ENCODE data around the gene ACTMAP.
"Not testable (repeated sequence)": the region's sequence is repeated elsewhere in the genome, so short reads cannot be mapped to it uniquely, and the experiment has no call there.

ACTMAP gene

GRCh38 chr19:40780582-40780981 is 30.3 kb upstream of the ACTMAP start:
- Mint-ChIP-seq H3K4me1 (peaks cover 56% of the 10 kb centered on the region), H3K27ac (peak overlapping the region; percentile 92), H3K4me3 (no peak overlapping the region), H3K27me3 (no peaks in the 10 kb centered on the region), H3K9me3 (no peaks in the 10 kb centered on the region), H3K36me3 (peaks cover 37% of the 10 kb centered on the region)
- ATAC-seq, result no peak

GRCh38 chr19:40778706-40779284 is 28.5 kb upstream of the ACTMAP start:
- ATAC-seq, result no peak
- peak overlapping the region; percentile 92 for H3K27ac Mint-ChIP-seq
- H3K9me3 Mint-ChIP-seq, result no peaks in the 10 kb centered on the region
- H3K36me3 Mint-ChIP-seq, result peaks cover 35% of the 10 kb centered on the region
- peak overlapping the region; percentile 86 for H3K4me3 Mint-ChIP-seq
- H3K27me3 Mint-ChIP-seq, result no peaks in the 10 kb centered on the region
- H3K4me1 Mint-ChIP-seq, result peaks cover 67% of the 10 kb centered on the region

GRCh38 chr19:40777937-40778705 is 27.8 kb upstream of the ACTMAP start, which contains the start of gene RAB4B:
Gene RAB4B, plus strand, starts transcription at chr19:40778247. Its CDS starts 129 bp downstream, at chr19:40778376.
- peak; percentile 90 for ATAC-seq

GRCh38 chr19:40777645-40777936 is 27.3 kb upstream of the ACTMAP start:
- H3K27me3 Mint-ChIP-seq, result no peaks in the 10 kb centered on the region
- no peaks in the 10 kb centered on the region for H3K9me3 Mint-ChIP-seq
- H3K36me3 Mint-ChIP-seq, result peaks cover 27% of the 10 kb centered on the region
- H3K4me3 Mint-ChIP-seq, result peak overlapping the region; percentile 86
- H3K27ac Mint-ChIP-seq, result peak overlapping the region; percentile 92
- no peak for ATAC-seq
- H3K4me1 Mint-ChIP-seq, result peaks cover 60% of the 10 kb centered on the region

More at GRCh38 chr19:40777937-40778705, 27.8 kb upstream of the ACTMAP start, which contains the start of gene RAB4B:
- H3K27me3 Mint-ChIP-seq, result no peaks in the 10 kb centered on the region
- H3K4me1 Mint-ChIP-seq, result peaks cover 61% of the 10 kb centered on the region
- H3K9me3 Mint-ChIP-seq, result no peaks in the 10 kb centered on the region
- peak within 1 kb of the TSS; percentile 86 for H3K4me3 Mint-ChIP-seq
- H3K27ac Mint-ChIP-seq, result peak within 1 kb of the TSS; percentile 92
- H3K36me3 Mint-ChIP-seq, result peaks cover 29% of the 10 kb centered on the region

GRCh38 chr19:40776932-40777644 is 26.8 kb upstream of the ACTMAP start:
- Mint-ChIP-seq H3K27me3 (no peaks in the 10 kb centered on the region), H3K4me3 (peak overlapping the region; percentile 86), H3K9me3 (peaks cover under 1% of the 10 kb centered on the region), H3K36me3 (peaks cover 25% of the 10 kb centered on the region), H3K27ac (peak overlapping the region; percentile 92), H3K4me1 (peaks cover 56% of the 10 kb centered on the region)
- peak; percentile 85 for ATAC-seq

- Mint-ChIP-seq H3K27me3 (no peaks in the 10 kb centered on the region), H3K27ac (peak overlapping the region; percentile 92), H3K4me1 (peaks cover 51% of the 10 kb centered on the region), H3K4me3 (no peak overlapping the region), H3K36me3 (peaks cover 25% of the 10 kb centered on the region), H3K9me3 (peaks cover 3% of the 10 kb centered on the region)
- ATAC-seq, result no peak
Observed at GRCh38 chr19:40776364-40776763, 26.1 kb upstream of the ACTMAP start.

GRCh38 chr19:40775632-40776022 is 25.4 kb upstream of the ACTMAP start:
- Mint-ChIP-seq H3K9me3 (peaks cover 8% of the 10 kb centered on the region), H3K36me3 (peaks cover 25% of the 10 kb centered on the region), H3K4me3 (no peak overlapping the region), H3K27ac (peak overlapping the region; percentile 30), H3K4me1 (peaks cover 44% of the 10 kb centered on the region), H3K27me3 (no peaks in the 10 kb centered on the region)
- ATAC-seq, result no peak

GRCh38 chr19:40774916-40775631 is 24.8 kb upstream of the ACTMAP start, which contains the start of gene MIA:
Gene MIA, plus strand, starts transcription at chr19:40775521. Its CDS starts 22 bp downstream, at chr19:40775543.
- Mint-ChIP-seq H3K36me3 (peaks cover 23% of the 10 kb centered on the region), H3K4me1 (peaks cover 42% of the 10 kb centered on the region), H3K27me3 (no peaks in the 10 kb centered on the region), H3K9me3 (peaks cover 10% of the 10 kb centered on the region), H3K4me3 (no peak within 1 kb of the TSS), H3K27ac (peak within 1 kb of the TSS; percentile 30)
- no peak for ATAC-seq

GRCh38 chr19:40771101-40771862 is 21.0 kb upstream of the ACTMAP start:
- H3K4me3 Mint-ChIP-seq, ATAC-seq, H3K27me3 Mint-ChIP-seq, H3K27ac Mint-ChIP-seq: not testable (repeated sequence)
- H3K36me3 Mint-ChIP-seq, result peaks cover 38% of the 10 kb centered on the region
- peaks cover 23% of the 10 kb centered on the region for H3K4me1 Mint-ChIP-seq
- H3K9me3 Mint-ChIP-seq, result peaks cover 10% of the 10 kb centered on the region

- Mint-ChIP-seq H3K4me3 (no peak overlapping the region), H3K27ac (peak overlapping the region; percentile 32), H3K36me3 (peaks cover 59% of the 10 kb centered on the region), H3K27me3 (no peaks in the 10 kb centered on the region), H3K4me1 (peaks cover 13% of the 10 kb centered on the region), H3K9me3 (peaks cover 10% of the 10 kb centered on the region)
- no peak for ATAC-seq
Observed at GRCh38 chr19:40768869-40769268, 18.6 kb upstream of the ACTMAP start.

GRCh38 chr19:40766385-40766784 is 16.1 kb upstream of the ACTMAP start:
- Mint-ChIP-seq H3K4me1 (peaks cover 22% of the 10 kb centered on the region), H3K36me3 (peaks cover 74% of the 10 kb centered on the region)
- H3K27me3 Mint-ChIP-seq, H3K4me3 Mint-ChIP-seq, ATAC-seq, H3K9me3 Mint-ChIP-seq, H3K27ac Mint-ChIP-seq: not testable (repeated sequence)

- H3K27me3 Mint-ChIP-seq, result no peaks in the 10 kb centered on the region
- H3K9me3 Mint-ChIP-seq, result no peaks in the 10 kb centered on the region
- H3K4me3 Mint-ChIP-seq, result no peak overlapping the region
- ATAC-seq, result no peak
- H3K27ac Mint-ChIP-seq, result no peak overlapping the region
- H3K36me3 Mint-ChIP-seq, result peaks cover 75% of the 10 kb centered on the region
- H3K4me1 Mint-ChIP-seq, result peaks cover 23% of the 10 kb centered on the region
Observed at GRCh38 chr19:40763963-40764362, 13.7 kb upstream of the ACTMAP start.

- H3K27me3 Mint-ChIP-seq, result no peaks in the 10 kb centered on the region
- H3K36me3 Mint-ChIP-seq, result peaks cover 73% of the 10 kb centered on the region
Observed at GRCh38 chr19:40763526-40763925, 13.2 kb upstream of the ACTMAP start.

GRCh38 chr19:40762754-40763470 is 12.6 kb upstream of the ACTMAP start:
- H3K27me3 Mint-ChIP-seq, result no peaks in the 10 kb centered on the region
- H3K4me3 Mint-ChIP-seq, result no peak overlapping the region
- H3K9me3 Mint-ChIP-seq, result no peaks in the 10 kb centered on the region
- H3K27ac Mint-ChIP-seq, result peak overlapping the region; percentile 23
- peaks cover 78% of the 10 kb centered on the region for H3K36me3 Mint-ChIP-seq
- H3K4me1 Mint-ChIP-seq, result peaks cover 23% of the 10 kb centered on the region
- ATAC-seq, result no peak

More at GRCh38 chr19:40763526-40763925, 13.2 kb upstream of the ACTMAP start:
- H3K27ac Mint-ChIP-seq, result no peak overlapping the region
- ATAC-seq, result no peak
- H3K4me3 Mint-ChIP-seq, result no peak overlapping the region
- peaks cover 23% of the 10 kb centered on the region for H3K4me1 Mint-ChIP-seq
- no peaks in the 10 kb centered on the region for H3K9me3 Mint-ChIP-seq

All from stimulated activated memory B cell treated with anti-CD40 and anti-IgM and Interleukin-4, amounts not matched to agents 10 μg/mL and 1 μg/mL and 100 μg/mL, for 72 hours (primary cell).